HG03575 (cell line): ENCODE results near the gene IST1.

ENCODE experiments used
- ATAC-seq: cut with Tn5 transposase; IDR thresholded peaks from one replicate; pipeline ENCODE4 v1.9.1; 2021; ENCODE audit not compliant: unreplicated experiment, insufficient number of reproducible peaks, low FRiP score; ENCODE audit errors: extremely low read depth

The IST1 gene

DNA sequence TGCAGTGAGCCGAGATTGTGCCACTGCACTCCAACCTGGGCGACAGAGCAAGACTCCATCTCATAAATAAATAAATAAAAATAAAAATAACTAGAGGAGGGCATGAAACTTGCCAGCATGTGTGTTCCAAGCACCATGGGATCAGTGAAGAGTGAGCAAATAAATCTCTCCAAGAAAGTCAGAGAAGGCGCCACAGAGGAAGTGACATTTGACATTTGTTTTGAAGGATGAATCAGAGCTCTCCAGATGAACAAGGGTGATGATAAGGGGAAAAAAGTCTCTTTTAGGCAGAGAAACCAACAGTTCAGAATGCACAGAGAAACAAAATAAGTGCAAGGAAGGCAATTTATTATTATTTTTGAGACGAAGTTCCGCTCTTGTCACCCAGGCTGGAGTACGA is 50.3 kb downstream of the IST1 start:
- ATAC-seq = no peak

DNA sequence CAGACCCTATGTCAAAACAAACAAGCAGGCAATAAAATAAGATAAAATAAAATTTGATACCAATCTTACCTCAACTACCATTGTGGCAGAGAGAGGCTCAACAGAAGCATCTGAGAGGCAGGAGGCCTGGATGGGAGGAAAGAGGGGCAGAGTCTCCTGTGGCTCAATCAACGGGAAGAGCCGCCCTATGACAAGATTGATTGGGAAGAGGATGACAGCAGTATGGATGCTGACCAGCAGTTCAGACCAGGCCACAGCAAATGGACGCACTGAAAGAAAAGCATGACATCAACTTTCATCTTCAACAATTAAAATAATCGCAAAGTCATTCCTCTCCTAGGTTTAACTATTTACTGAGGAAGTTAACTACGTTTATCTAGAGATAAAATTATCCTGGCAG is 57.5 kb downstream of the IST1 start:
- no peak for ATAC-seq

DNA sequence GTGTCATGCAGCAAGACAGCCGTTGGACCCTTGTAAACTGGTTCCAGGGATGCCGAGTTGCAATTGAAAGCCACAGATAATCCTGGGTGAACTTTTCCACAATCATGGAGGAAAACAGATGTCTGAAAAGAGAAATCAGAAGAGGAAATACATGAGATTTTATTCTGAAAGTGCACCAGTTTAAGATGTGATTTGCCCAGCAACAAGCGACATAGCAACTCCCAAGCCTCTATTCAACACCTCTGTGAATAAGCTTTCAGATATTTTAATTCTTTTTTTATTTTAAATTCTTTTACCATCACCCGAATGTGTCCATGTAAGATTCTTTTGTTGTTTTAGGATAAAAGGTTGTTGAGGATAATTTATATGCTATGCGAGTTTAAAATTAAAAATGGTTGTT is 58.8 kb downstream of the IST1 start:
- ATAC-seq = no peak

DNA sequence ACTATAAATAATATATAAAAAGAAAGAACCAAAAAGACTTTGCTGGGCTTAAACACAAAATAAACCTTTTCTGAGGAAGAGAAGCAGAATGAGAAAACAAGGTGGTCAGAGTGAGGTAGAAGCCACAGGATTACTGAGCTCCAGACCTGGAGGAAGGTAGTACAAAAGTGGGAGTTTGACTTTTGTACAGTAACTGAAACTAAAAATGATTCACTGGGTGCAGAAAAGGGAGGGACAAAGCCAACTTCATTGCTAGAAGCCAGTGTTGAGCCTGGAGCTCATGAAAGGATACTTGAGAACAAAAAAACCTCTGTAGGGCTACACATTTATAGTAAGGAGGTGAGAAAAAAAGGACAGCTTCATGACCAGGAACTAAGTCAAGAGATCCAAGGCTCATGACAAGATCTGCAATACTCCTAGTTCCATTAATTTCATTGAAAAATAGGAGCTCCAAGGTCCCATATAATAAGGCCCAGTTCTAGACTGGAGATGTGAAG is 59.4 kb downstream of the IST1 start:
- no peak for ATAC-seq

DNA sequence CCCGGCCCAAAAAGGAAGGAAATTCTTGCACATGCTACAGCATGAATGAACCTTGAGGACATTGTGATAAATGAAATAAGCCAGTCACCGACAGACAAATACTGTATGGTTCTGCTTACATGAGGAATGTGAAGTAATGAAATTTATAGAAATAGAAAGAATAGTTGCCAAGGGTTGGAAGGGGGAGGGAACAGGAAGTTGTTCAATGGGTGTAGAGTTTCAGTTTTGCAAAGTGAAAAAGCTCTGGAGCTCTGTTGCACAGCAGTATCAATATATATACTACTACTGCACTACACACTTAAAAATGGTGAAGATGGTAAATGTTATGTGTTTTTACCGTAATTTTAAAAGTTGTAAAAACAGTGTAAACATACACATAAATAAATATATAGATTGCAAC is 61.2 kb downstream of the IST1 start:
- no peak for ATAC-seq

DNA sequence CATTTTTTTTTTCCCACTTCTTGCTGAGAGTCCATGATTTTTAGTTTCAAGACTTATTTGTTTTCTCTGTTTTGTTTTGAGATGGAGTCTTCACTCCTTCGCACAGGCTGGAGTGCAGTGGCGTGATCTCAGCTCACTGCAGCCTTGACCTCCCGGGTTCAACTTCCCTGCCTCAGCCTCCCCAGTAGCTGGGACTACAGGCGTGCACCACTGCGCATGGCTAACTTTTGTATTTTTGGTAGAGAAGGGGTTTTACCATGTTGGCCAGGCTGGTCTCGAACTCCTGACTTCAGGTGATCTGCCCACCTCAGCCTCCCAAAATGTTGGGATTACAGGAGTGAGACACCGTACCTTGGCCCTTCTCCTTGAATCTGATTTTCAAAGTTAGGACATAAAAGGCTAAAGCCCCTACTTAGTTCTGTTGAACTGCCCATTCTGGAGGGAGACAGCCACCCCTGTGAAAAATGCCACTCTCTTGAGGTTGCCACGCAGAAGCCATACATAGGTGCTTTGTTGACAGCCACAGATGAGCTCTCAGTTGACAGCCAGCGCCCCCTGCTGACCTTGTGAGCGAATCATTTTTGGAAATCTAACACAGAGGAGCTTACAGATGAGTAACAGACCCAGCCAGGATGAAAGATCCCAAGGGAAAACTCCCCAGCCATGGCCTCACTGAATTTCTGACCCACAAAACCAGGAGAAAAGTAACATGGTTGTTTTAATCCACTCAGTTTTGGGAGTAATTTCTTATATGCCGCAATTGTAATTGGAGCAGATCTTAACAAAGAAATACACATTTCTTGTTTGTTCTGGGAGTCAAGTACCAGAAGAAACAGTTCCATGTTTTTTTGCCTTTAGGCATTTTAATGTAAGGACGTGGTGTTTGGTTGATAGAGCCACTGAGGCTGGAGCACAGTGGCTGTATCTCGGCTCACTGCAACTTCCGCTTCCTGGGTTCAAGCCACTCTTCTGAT is 66.0 kb downstream of the IST1 start:
- no peak for ATAC-seq

DNA sequence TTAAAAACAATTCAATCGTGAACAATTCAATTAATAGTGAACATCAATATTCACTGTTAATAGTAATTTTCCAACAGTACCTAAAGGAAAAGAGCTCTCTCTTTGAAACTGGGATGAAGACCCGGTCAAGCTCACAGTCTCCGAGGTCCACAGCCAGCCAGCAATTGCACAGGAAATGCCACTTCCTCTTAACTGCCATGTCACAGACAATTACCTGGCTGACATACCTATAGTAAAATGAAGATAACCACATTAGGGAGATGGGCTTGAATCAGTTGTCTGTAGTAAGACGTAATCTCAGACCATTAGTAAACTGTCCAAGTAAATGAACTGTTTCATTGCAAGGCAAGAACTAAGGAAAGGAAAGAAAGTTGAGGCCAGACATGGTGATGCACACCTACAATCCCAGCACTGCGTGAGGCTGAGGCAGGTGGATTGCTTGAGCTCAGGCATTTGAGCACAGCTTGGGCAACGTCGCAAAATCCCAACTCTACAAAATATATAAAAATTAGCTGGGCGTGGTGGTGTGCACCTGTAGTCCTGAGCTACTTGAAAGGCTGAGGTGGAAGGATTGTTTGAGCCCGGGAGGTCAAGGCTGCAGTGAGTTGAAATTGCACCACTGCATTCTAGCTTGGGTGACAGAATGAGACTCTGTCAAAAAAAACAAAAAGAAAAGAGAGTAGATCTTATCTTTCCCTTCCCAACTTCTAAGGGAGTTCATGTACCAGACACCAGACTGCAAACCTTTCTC is 68.0 kb downstream of the IST1 start:
- ATAC-seq = no peak

DNA sequence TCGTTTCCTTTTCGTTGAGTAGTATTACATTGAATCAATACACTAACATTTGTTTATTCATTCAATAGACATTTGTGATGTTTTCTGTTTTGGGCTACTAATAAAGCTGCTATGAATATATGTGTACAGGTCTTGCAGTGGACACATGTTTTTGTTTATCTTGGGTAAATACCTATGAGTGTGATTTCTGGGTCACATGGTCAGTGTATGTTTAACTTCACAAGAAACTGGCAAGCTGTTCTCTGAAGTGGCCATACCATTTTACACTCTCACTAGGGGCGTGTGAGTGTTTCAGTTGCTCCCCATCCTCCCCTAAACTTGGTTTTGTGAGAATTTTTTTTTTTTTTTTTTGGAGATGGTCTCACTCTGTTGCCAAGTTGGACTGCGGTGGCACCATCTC is 69.9 kb downstream of the IST1 start:
- ATAC-seq = no peak

DNA sequence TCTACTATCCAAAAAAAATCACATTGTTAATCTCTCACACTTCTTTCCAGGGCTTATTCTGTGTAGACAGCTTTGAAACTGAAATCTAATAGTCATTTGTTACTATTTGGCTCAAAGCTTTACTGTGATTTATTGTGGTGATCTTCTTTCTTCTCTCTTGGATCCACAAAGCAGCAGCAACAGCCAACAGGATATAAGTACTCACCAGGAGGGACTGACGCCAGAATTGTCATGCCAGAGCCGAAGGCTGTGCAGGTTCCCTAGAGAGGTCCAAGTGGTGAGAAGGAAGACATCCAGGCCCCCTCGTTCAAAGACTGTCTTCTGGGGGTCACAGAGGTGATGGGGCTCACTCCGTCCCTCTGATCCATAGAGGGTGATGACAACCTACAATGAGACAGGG is 71.6 kb downstream of the IST1 start:
- no peak for ATAC-seq

DNA sequence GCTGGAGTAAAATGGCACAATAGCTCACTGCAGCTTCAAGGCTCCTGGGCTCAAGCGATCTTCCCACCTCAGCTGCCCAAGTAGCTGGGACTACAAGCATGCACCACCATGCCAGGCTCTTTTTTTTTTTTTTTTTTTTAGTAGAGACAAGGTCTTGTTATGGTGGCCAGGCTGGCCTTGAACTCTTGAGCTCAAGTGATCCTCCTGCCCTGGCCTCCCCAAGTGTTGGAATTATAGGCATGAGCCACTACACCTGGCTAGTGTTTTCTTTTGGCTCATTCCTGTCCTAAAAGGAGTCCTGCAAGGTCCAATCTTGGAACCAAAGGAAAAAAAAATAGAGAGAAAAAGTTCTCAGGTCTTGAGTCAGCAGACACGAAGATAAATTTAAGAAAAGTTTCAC is 74.0 kb downstream of the IST1 start:
- no peak for ATAC-seq

DNA sequence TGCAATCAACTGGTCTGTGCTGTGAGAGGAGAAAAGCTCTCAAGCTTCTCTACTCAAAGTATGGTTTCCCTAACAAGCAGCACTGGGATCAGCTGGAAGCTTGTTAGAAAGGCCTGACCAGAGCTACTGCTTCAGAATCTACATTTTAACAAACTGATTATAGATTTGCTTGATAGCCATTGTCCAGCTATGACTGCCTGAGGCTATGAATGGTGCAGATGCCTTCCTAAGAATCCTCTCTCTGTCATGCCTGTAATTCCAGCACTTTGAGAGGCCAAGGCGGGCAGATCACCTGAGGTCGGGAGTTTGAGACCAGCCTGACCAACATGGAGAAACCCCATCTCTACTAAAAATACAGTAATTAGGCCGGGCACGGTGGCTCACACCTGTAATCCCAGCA is 76.2 kb downstream of the IST1 start:
- no peak for ATAC-seq

DNA sequence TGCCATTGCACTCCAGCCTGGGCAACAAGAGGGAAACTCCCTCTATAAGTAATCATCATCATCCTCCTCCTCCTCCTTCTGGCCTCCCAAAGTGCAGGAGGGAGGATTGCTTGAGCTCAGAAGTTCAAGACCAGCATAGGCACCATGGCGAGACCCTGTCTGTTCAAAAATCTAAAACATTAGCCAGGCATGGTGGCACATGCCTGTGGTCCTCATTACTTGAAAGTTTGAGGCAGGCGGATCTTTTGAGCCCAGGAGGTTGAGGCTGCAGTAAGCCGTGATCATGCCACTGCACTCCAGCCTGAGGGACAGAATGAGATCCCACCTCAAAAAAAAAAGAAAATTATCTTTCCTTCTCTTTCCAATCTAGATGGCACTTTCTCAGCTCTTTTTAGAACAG is 77.0 kb downstream of the IST1 start:
- ATAC-seq = no peak

DNA sequence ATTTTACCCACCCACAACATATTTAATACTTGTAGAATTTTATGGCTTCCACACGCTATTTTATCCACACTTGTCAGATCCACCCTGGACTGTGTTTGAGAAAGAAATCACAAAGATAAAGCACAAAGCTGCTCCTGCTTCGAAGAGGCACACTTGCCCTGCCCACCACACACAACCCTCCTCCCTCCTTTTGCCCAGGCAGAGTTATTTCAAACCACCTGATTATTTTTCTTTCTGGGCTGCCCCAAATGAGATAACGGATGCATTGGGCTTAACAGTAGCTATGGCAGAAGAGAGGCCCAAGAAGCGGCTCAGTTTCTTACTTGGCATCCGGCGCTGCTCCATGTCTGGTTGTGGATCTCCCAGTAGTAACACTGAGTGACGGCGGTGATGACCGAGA is 77.7 kb downstream of the IST1 start:
- no peak for ATAC-seq

DNA sequence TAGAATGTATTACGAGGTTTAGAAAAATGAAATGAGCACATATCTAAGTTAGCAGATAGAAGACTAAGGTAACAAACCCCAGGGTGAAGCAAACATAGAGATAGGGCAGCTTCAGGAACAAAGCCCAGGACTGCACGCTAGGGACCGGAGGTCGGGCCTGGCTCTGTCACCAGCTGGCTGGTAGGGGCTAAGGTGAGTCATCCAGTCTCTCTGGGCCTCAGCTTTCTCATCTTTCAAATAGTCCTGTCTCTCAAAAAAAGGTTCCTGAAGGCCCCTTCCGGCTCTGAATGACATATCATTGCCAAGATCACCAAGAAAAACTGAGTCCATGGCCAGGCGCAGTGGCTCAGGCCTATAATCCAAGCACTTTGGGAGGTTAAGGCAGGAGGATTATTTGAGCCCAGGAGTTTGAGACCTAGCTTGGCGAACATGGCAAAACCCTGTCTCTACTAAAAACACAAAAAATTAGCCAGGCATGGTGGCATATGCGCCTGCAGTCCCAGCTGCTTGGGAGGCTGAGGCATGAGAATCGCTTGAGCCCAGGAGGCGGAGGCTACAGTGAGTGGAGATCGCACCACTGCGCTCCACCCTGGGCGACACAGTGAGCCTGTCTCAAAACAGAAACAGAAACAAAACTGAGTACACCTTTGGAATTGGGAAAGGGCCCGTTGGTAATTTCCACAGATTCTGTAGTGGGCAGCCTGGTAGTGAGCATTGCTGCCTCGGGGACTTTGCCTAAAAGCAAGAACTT is 78.9 kb downstream of the IST1 start:
- no peak for ATAC-seq
